H9 (cell line): Measurements from ENCODE around the gene OR5B17. TPM values are rescaled to one million over a fixed set of nuclear protein-coding genes. Genes with fewer than 3 reads are reported as not detected.

Source experiments
- DNase-seq: peaks from one replicate; pipeline ENCODE4 v3.0.0-alpha.2; 2017
- H2AFZ ChIP-seq: one replicate; pipeline ENCODE4 v1.6.1; 2013; ENCODE audit warnings: mild to moderate bottlenecking, low read length, control low read depth, moderate library complexity
- H2AK5ac ChIP-seq: 2 replicates; pipeline ENCODE4 v1.6.1; 2013; ENCODE audit warnings: low read length, control low read depth, mixed read lengths; ENCODE audit not compliant: insufficient read length
- H2BK120ac ChIP-seq: one replicate; pipeline ENCODE4 v1.6.1; 2013; ENCODE audit warnings: low read depth, mild to moderate bottlenecking, low read length, control low read depth, inconsistent platforms; ENCODE audit not compliant: poor library complexity, severe bottlenecking
- H2BK12ac ChIP-seq: 2 replicates; pipeline ENCODE4 v1.6.1; 2013; ENCODE audit warnings: low read length, control low read depth, mixed read lengths, low read depth; ENCODE audit not compliant: insufficient read length
- H2BK15ac ChIP-seq: 2 replicates; pipeline ENCODE4 v1.6.1; 2013; ENCODE audit warnings: low read depth, low read length, control low read depth
- H2BK20ac ChIP-seq: one replicate; pipeline ENCODE4 v1.6.1; 2013; ENCODE audit warnings: low read depth, mild to moderate bottlenecking, low read length, control low read depth, inconsistent platforms; ENCODE audit not compliant: poor library complexity, severe bottlenecking
- H2BK5ac ChIP-seq: 2 replicates; pipeline ENCODE4 v1.6.1; 2013; ENCODE audit warnings: low read length, control low read depth, mixed read lengths; ENCODE audit not compliant: insufficient read length
- H3K14ac ChIP-seq: 2 replicates; pipeline ENCODE4 v1.6.1; 2013; ENCODE audit warnings: low read length, control low read depth; ENCODE audit not compliant: insufficient read depth
- H3K18ac ChIP-seq: 2 replicates; pipeline ENCODE4 v1.6.1; 2013; ENCODE audit warnings: low read depth, mild to moderate bottlenecking, mixed read lengths, low read length, control low read depth; ENCODE audit not compliant: insufficient read length
- H3K23ac ChIP-seq: 2 replicates; pipeline ENCODE4 v1.6.1; 2013; ENCODE audit warnings: low read length, control low read depth, mixed read lengths, low read depth; ENCODE audit not compliant: insufficient read length
- H3K23me2 ChIP-seq: 2 replicates; pipeline ENCODE4 v1.6.1; 2013; ENCODE audit warnings: low read depth, mild to moderate bottlenecking, mixed read lengths, low read length, control low read depth; ENCODE audit not compliant: insufficient read length, poor library complexity, severe bottlenecking
- H3K27ac ChIP-seq: 2 replicates; pipeline ENCODE4 v1.5.1; 2013; ENCODE audit warnings: low read length, control low read depth, mixed read lengths, low read depth; ENCODE audit not compliant: insufficient read length
- H3K27me3 ChIP-seq: 2 replicates; pipeline ENCODE4 v1.6.1; 2013; ENCODE audit warnings: low read length, control low read depth, inconsistent platforms; ENCODE audit not compliant: insufficient read depth
- H3K4ac ChIP-seq: 2 replicates; pipeline ENCODE4 v1.6.1; 2013; ENCODE audit warnings: low read depth, mild to moderate bottlenecking, control low read depth, inconsistent platforms, low read length, moderate library complexity
- H3K4me1 ChIP-seq: 2 replicates; pipeline ENCODE4 v1.6.1; 2013; ENCODE audit warnings: low read length, control low read depth, inconsistent platforms; ENCODE audit not compliant: insufficient read depth
- H3K4me2 ChIP-seq: 2 replicates; pipeline ENCODE4 v1.6.1; 2013; ENCODE audit warnings: low read length, control low read depth, mixed read lengths; ENCODE audit not compliant: insufficient read length, insufficient read depth
- H3K56ac ChIP-seq: 2 replicates; pipeline ENCODE4 v1.6.1; 2013; ENCODE audit warnings: low read depth, mild to moderate bottlenecking, mixed read lengths, low read length, control low read depth; ENCODE audit not compliant: insufficient read length
- H3K79me1 ChIP-seq: 2 replicates; pipeline ENCODE4 v1.6.1; 2013; ENCODE audit warnings: low read depth, mild to moderate bottlenecking, moderate library complexity, low read length, control low read depth, inconsistent platforms; ENCODE audit not compliant: insufficient read depth, poor library complexity, severe bottlenecking
- H3K79me2 ChIP-seq: 2 replicates; pipeline ENCODE4 v1.6.1; 2013; ENCODE audit warnings: low read length, control low read depth, inconsistent platforms; ENCODE audit not compliant: insufficient read depth
- H3K9ac ChIP-seq: 2 replicates; pipeline ENCODE4 v1.6.1; 2013; ENCODE audit warnings: low read length, control low read depth, mixed read lengths; ENCODE audit not compliant: insufficient read length; ENCODE audit errors: extremely low read depth
- H3K9me3 ChIP-seq: one replicate; pipeline ENCODE4 v1.6.1; 2013; ENCODE audit warnings: low read depth, low read length, inconsistent platforms; ENCODE audit not compliant: control insufficient read depth
- H3T11ph ChIP-seq: one replicate; pipeline ENCODE4 v1.6.1; 2013; ENCODE audit warnings: mild to moderate bottlenecking, low read length, control low read depth, inconsistent platforms
- H4K20me1 ChIP-seq: one replicate; pipeline ENCODE4 v1.6.1; 2013; ENCODE audit not compliant: control insufficient read depth, insufficient read length, insufficient read depth
- H4K5ac ChIP-seq: 2 replicates; pipeline ENCODE4 v1.6.1; 2013; ENCODE audit warnings: low read depth, mild to moderate bottlenecking, mixed read lengths, low read length, control low read depth; ENCODE audit not compliant: insufficient read length
- H4K8ac ChIP-seq: replicated peaks from 2 replicates; pipeline ENCODE4 v1.6.1; 2013; ENCODE audit warnings: low read length, control low read depth, mixed read lengths, low read depth; ENCODE audit not compliant: insufficient read length
- H4K91ac ChIP-seq: 2 replicates; pipeline ENCODE4 v1.6.1; 2013; ENCODE audit warnings: low read depth, mild to moderate bottlenecking, moderate library complexity, mixed read lengths, low read length, control low read depth; ENCODE audit not compliant: insufficient read length
- H3K27ac Mint-ChIP-seq, 3 experiments: 2 replicates in 2 of 3; 3 replicates in 1 of 3; pipeline ENCODE4 v1.8.0; 2020 to 2021; ENCODE audit warnings: mixed read lengths in 3 of 3, mild to moderate bottlenecking in 1 of 3, moderate library complexity in 1 of 3
- H3K27me3 Mint-ChIP-seq: 2 replicates; pipeline ENCODE4 v1.8.0; 2021; ENCODE audit warnings: low read depth, mild to moderate bottlenecking, moderate library complexity, mixed read lengths
- H3K36me3 Mint-ChIP-seq, 3 experiments: 2 replicates in 2 of 3; 3 replicates in 1 of 3; pipeline ENCODE4 v1.8.0; 2020 to 2021; ENCODE audit warnings: low read depth in 3 of 3, mixed read lengths in 3 of 3; ENCODE audit not compliant: insufficient read depth in 1 of 3
- H3K4me1 Mint-ChIP-seq, 2 experiments: 2 replicates each; pipeline ENCODE4 v1.8.0; 2020; ENCODE audit warnings: mixed read lengths in 2 of 2
- H3K4me3 Mint-ChIP-seq, 2 experiments: 2 replicates in 1 of 2; 3 replicates in 1 of 2; pipeline ENCODE4 v1.8.0; 2020 to 2021; ENCODE audit warnings: mild to moderate bottlenecking in 2 of 2, mixed read lengths in 2 of 2, moderate library complexity in 1 of 2
- H3K9me3 Mint-ChIP-seq, 2 experiments: 2 replicates in 1 of 2; 3 replicates in 1 of 2; pipeline ENCODE4 v1.8.0; 2020; ENCODE audit warnings: mild to moderate bottlenecking in 2 of 2, mixed read lengths in 2 of 2, moderate library complexity in 1 of 2
- CTCF ChIP-seq: fragments of 200-600 bp; sonication (generic); conservative IDR thresholded peaks from 3 replicates; pipeline ENCODE4 v1.8.0; 2021; ENCODE audit warnings: antibody characterized with exemption, mild to moderate bottlenecking
- WGBS: extraction: QIAGEN DNeasy Blood & Tissue Kit; methylation state at CpG from one replicate; pipeline ENCODE4 v1.1.7; 2013; ENCODE audit warnings: missing lambda C conversion rate, low lambda C conversion rate, mixed read lengths; ENCODE audit not compliant: insufficient read length; ENCODE audit errors: extremely low coverage; 5-methylcytosine and 5-hydroxymethylcytosine counted together
- total RNA-seq: library from RNA; stranded (reverse); gene quantifications from 2 replicates; pipeline ENCODE4 v1.2.1, GENCODE V29; 2021

The OR5B17 gene
- total RNA-seq, 1 experiment from 2014 or later: not detected

GRCh38 chr11:58345204-58345603 is 13.7 kb downstream of the OR5B17 start:
- no peak overlapping the region for H2BK5ac ChIP-seq
- WGBS: no CpG with 5 or more reads among the region's 2 CpGs
- Mint-ChIP-seq H3K9me3 (peaks cover 12 to 28% of the 10 kb centered on the region in 2 experiments), H3K27ac (no peak overlapping the region), H3K36me3 (peaks cover 0 to 13% (median 0%) of the 10 kb centered on the region in 3 experiments; a peak in 2 of 7 replicates), H3K27me3 (no peaks in the 10 kb centered on the region; the same call in 1 of the 2 replicates), H3K4me3 (no peak overlapping the region), H3K4me1 (no peaks in the 10 kb centered on the region)
- no peak overlapping the region for H3K9ac ChIP-seq
- no peaks in the 10 kb centered on the region for H3K4me1 ChIP-seq
- H4K5ac ChIP-seq: no peak overlapping the region
- no peak overlapping the region for H2BK12ac ChIP-seq
- no peak overlapping the region for H2BK120ac ChIP-seq
- no peaks in the 10 kb centered on the region for H3K79me1 ChIP-seq
- no peak overlapping the region for H2BK15ac ChIP-seq
- H3K23me2 ChIP-seq: no peaks in the 10 kb centered on the region
- no peaks in the 10 kb centered on the region for H3K27me3 ChIP-seq
- no peak overlapping the region for H2AK5ac ChIP-seq
- no peak for DNase-seq
- H3K9me3 ChIP-seq: no peaks in the 10 kb centered on the region
- no peak for TF ChIP-seq CTCF
- no peak overlapping the region for H3K4ac ChIP-seq
- H3K18ac ChIP-seq: no peak overlapping the region
- no peaks in the 10 kb centered on the region for H4K20me1 ChIP-seq
- no peak overlapping the region for H3K27ac ChIP-seq
- no peak overlapping the region for H3K4me2 ChIP-seq
- no peak overlapping the region for H3T11ph ChIP-seq
- H3K79me2 ChIP-seq: no peaks in the 10 kb centered on the region
- H3K56ac ChIP-seq: no peak overlapping the region
- H3K23ac ChIP-seq: no peak overlapping the region
- H4K8ac ChIP-seq: no peak overlapping the region
- no peak overlapping the region for H2AFZ ChIP-seq
- H4K91ac ChIP-seq: no peak overlapping the region
- H3K14ac ChIP-seq: no peak overlapping the region
- no peak overlapping the region for H2BK20ac ChIP-seq
